HepG2 (cell line): Measurements from ENCODE around the gene C19orf47. TPM values are rescaled to one million over a fixed set of nuclear protein-coding genes. Genes with fewer than 3 reads are reported as not detected.
A peak's percentile ranks its signal among the peaks of the same experiment; 100 is the strongest.

Experiments
- ATAC-seq: fragments of 200-7000 bp; cut with Tn5 transposase; 3 replicates; pipeline ENCODE4 v1.9.1; 2020; ENCODE audit warnings: mild to moderate bottlenecking, moderate library complexity
- BruUV-seq: library from RNA; stranded (reverse); fragments of 400-500 nt; replicated peaks from 2 replicates; lab custom pipeline; 2021; lab: Mats Ljungman, UMichigan
- CTCF ChIA-PET: fragments of 300-600 bp; formaldehyde crosslinking; extraction: SDS; loops from one replicate; lab custom pipeline; 2021; ENCODE audit warnings: low total read pairs, inconsistent platforms, low intra/inter-chr PET ratio; lab: Yijun Ruan, JAX
- POLR2A ChIA-PET: fragments of 350-600 bp; sonication (Branson Sonifier 250); formaldehyde crosslinking; loops from one replicate; lab custom pipeline; 2020; ENCODE audit warnings: antibody characterized with exemption, inconsistent platforms; lab: Yijun Ruan, JAX
- DNase-seq: peaks from one replicate; pipeline ENCODE4 v3.0.0-alpha.2; 2015; ENCODE audit warnings: low spot score
- FAIRE-seq: peaks from 3 replicates; lab custom pipeline; 2011; peaks lifted over from hg19 to GRCh38; lab: Jason Lieb, UNC
- H2AFZ ChIP-seq: one replicate; pipeline ENCODE4 v1.6.1; 2011; ENCODE audit warnings: low read length, inconsistent platforms
- H3K27ac ChIP-seq: fragments of 300-600 bp; 3 replicates; pipeline ENCODE4 v1.8.0; 2011; ENCODE audit warnings: mixed run types, mild to moderate bottlenecking, mixed read lengths, low read length, inconsistent platforms; ENCODE audit not compliant: insufficient read depth; ENCODE audit errors: extremely low read length
- H3K27me3 ChIP-seq, 2 experiments: fragments of 200-600 bp in 1 of 2; 2 replicates in 1 of 2; 3 replicates in 1 of 2; pipeline versions ENCODE4 v1.6.0 to v1.8.0; 2011; ENCODE audit warnings: low read length in 2 of 2, mild to moderate bottlenecking in 2 of 2, moderate library complexity in 2 of 2, inconsistent platforms in 1 of 2; ENCODE audit not compliant: insufficient read depth in 2 of 2, control insufficient read depth in 1 of 2
- H3K36me3 ChIP-seq, 2 experiments: fragments of 200-600 bp in 1 of 2; replicated peaks in 1 of 2; 2 replicates in 1 of 2; 3 replicates in 1 of 2; pipeline versions ENCODE4 v1.5.1 to v1.8.0; 2011; ENCODE audit warnings: low read length in 2 of 2, inconsistent platforms in 1 of 2; ENCODE audit not compliant: insufficient read depth in 2 of 2, control insufficient read depth in 1 of 2
- H3K4me1 ChIP-seq: 2 replicates; pipeline ENCODE4 v1.5.1; 2012; ENCODE audit warnings: low read length, inconsistent platforms; ENCODE audit not compliant: insufficient read depth
- H3K4me2 ChIP-seq: 2 replicates; pipeline ENCODE4 v1.6.0; 2011; ENCODE audit warnings: low read depth, low read length, inconsistent platforms
- H3K4me3 ChIP-seq, 3 experiments: fragments of 200-600 bp in 1 of 3; sonication (generic), shearing (Covaris generic) in 1 of 3; replicated peaks in 1 of 3; 2 replicates each; pipeline ENCODE4 v1.5.1; 2011 to 2016; ENCODE audit warnings: low read length in 3 of 3, inconsistent platforms in 2 of 3, low read depth in 2 of 3, mild to moderate bottlenecking in 2 of 3, control low read depth in 1 of 3, mixed read lengths in 1 of 3; ENCODE audit not compliant: insufficient read depth in 1 of 3
- H3K79me2 ChIP-seq: one replicate; pipeline ENCODE4 v1.6.1; 2011; ENCODE audit warnings: low read length, inconsistent platforms; ENCODE audit not compliant: insufficient read depth
- H3K9ac ChIP-seq: 2 replicates; pipeline ENCODE4 v1.6.0; 2011; ENCODE audit warnings: mild to moderate bottlenecking, low read depth, low read length, inconsistent platforms; ENCODE audit not compliant: insufficient read depth
- H3K9me3 ChIP-seq: 2 replicates; pipeline ENCODE4 v1.5.1; 2012; ENCODE audit warnings: mild to moderate bottlenecking, low read length
- H4K20me1 ChIP-seq: 2 replicates; pipeline ENCODE4 v1.6.0; 2011; ENCODE audit warnings: inconsistent platforms, mild to moderate bottlenecking, low read length, moderate library complexity; ENCODE audit not compliant: insufficient read depth
- ATRX ChIP-seq: sonication (generic); formaldehyde crosslinking; IDR thresholded peaks from 2 replicates; pipeline ENCODE4 v1.4.0; 2020; ENCODE audit warnings: missing genetic modification reagents, borderline replicate concordance
- ZBTB3 ChIP-seq: sonication (generic); formaldehyde crosslinking; IDR thresholded peaks from 2 replicates; pipeline ENCODE4 v1.4.0; 2020; ENCODE audit warnings: low read depth, mild to moderate bottlenecking, moderate library complexity, missing genetic modification reagents, borderline replicate concordance
- ZNF234 ChIP-seq: sonication (generic); formaldehyde crosslinking; conservative IDR thresholded peaks from 2 replicates; pipeline ENCODE4 v1.5.1; 2020; ENCODE audit warnings: mild to moderate bottlenecking, missing genetic modification reagents
- ZNF644 ChIP-seq: IDR thresholded peaks from 2 replicates; pipeline ENCODE4 v1.6.1; 2016; ENCODE audit warnings: low read depth
- WGBS: methylation state at CpG from one replicate; pipeline ENCODE4 v1.1.6; 2017; ENCODE audit warnings: low lambda C conversion rate; 5-methylcytosine and 5-hydroxymethylcytosine counted together
- in situ Hi-C: cut with HindIII; loops from 2 replicates; pipeline ENCODE4 v1.10.0; 2017; ENCODE audit warnings: low pct_unique_long_range_greater_than_20kb; ENCODE audit not compliant: extremely low pct_ligation_motif_present
- intact Hi-C: fragments of 100-400 bp; cut with micrococcal nuclease; formaldehyde crosslinking; loops from one replicate; pipeline ENCODE4 v1.10.0; 2022; ENCODE audit not compliant: unreplicated experiment
- microRNA counts: library from miRNA; unstranded; fragments of <30 nt; microRNA quantifications from one replicate; lab custom pipeline; 2015
- microRNA-seq: library from miRNA; unstranded; fragments of <30 nt; microRNA quantifications from one replicate; pipeline ENCODE4, GENCODE V29; 2020
- polyA plus RNA-seq, 8 experiments: library from polyadenylated mRNA; depleted of rRNA in 3 of 8; stranded (reverse) in 7 of 8; unstranded in 1 of 8; fragments of >200 nt; fragmentation: Illumina TruSeq in 4 of 8; extraction: Trizol in 4 of 8; gene quantifications; 2 replicates each; pipeline versions ENCODE4 v1.2.1 to v1.2.3, GENCODE V29; 2011 to 2016; ENCODE audit warnings: low read depth in 4 of 8, missing spikeins in 1 of 8, mixed read lengths in 1 of 8; ENCODE audit not compliant: insufficient read depth in 1 of 8
- small RNA-seq, 3 experiments: library from RNA; depleted of rRNA; stranded (forward); fragments of <200 nt; gene quantifications; one replicate each; pipeline ENCODE3, GENCODE V24; 2012; ENCODE audit warnings: low read depth in 2 of 3, low replicate concordance in 1 of 3; ENCODE audit not compliant: insufficient read length in 3 of 3, insufficient read depth in 2 of 3
- total RNA-seq, 5 experiments: library from RNA; depleted of rRNA; stranded (reverse); fragments of >200 nt; fragmentation: Illumina TruSeq; extraction: Trizol; gene quantifications; 2 replicates each; pipeline ENCODE4 v1.2.3, GENCODE V29; 2016; ENCODE audit warnings: low read depth in 1 of 5
- TF ChIP-seq, protein P1 (sequence below): IDR thresholded peaks from 2 replicates; pipeline ENCODE4 v1.6.1; 2016; ENCODE audit warnings: low read depth, borderline replicate concordance
- TF ChIP-seq, protein P2 (sequence below): sonication (generic); formaldehyde crosslinking; IDR thresholded peaks from 2 replicates; pipeline ENCODE4 v1.4.0; 2020; ENCODE audit warnings: missing genetic modification reagents, borderline replicate concordance

Gene C19orf47
- total and polyA plus RNA-seq, 2 of the 13 experiments (the other 11 are each of a cell fraction or from before 2014, with no cell fraction given), result 8.1 to 10.6 TPM

- POLR2A ChIA-PET, result no interaction called here
- H3K27ac ChIP-seq, result no peak overlapping the region
- peaks cover 89% of the 10 kb centered on the region for H3K79me2 ChIP-seq
- peaks cover 19% of the 10 kb centered on the region for H3K4me1 ChIP-seq
- H3K9ac ChIP-seq, result no peak overlapping the region
- H3K36me3 ChIP-seq, result peaks cover 7 to 26% of the 10 kb centered on the region in 2 experiments; a peak in 4 of 5 replicates
- CTCF ChIA-PET, result no interaction called here
- H3K4me2 ChIP-seq, result no peak overlapping the region
- in situ Hi-C loops, result no loop called here
- TF ChIP-seq ZNF234 (no peak), ATRX (no peak), ZNF644 (no peak), ZBTB3 (CRISPR knock-in tag) (no peak)
- TF ChIP-seq, protein P1, sequence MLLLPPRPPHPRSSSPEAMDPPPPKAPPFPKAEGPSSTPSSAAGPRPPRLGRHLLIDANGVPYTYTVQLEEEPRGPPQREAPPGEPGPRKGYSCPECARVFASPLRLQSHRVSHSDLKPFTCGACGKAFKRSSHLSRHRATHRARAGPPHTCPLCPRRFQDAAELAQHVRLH, result no peak
- TF ChIP-seq, protein P2, sequence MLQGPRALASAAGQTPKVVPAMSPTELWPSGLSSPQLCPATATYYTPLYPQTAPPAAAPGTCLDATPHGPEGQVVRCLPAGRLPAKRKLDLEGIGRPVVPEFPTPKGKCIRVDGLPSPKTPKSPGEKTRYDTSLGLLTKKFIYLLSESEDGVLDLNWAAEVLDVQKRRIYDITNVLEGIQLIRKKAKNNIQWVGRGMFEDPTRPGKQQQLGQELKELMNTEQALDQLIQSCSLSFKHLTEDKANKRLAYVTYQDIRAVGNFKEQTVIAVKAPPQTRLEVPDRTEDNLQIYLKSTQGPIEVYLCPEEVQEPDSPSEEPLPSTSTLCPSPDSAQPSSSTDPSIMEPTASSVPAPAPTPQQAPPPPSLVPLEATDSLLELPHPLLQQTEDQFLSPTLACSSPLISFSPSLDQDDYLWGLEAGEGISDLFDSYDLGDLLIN, result no peak
- no peak for FAIRE-seq
- no peak overlapping the region for H2AFZ ChIP-seq
- H3K9me3 ChIP-seq, result no peaks in the 10 kb centered on the region
- peaks cover 51% of the 10 kb centered on the region; the same call in 1 of the 2 replicates for H4K20me1 ChIP-seq
- BruUV-seq, result no TSS peak
- no peak for ATAC-seq
- no peaks in the 10 kb centered on the region for H3K27me3 ChIP-seq
- no peak overlapping the region for H3K4me3 ChIP-seq
- 97% methylated on average over 9 of the region's 12 CpGs for WGBS
- no peak for DNase-seq
- intact Hi-C loops, result no loop called here
Measured at GRCh38 chr19:40270362-40271089, 77.7 kb downstream of the C19orf47 start.

MicroRNAs encoded within 50 kb of the gene (microRNA counts, 767-probe panel; counts per million panel counts)
- not detected for microRNA hsa-miR-641 (lab: Ali Mortazavi, UCI)

Small RNAs within 50 kb of the gene (microRNA-seq; reads per million reads assigned to microRNA genes)
- gene MIR641 (33.5 reads per million, percentile 63 among the genes with 10 or more reads in this experiment), gene MIR6796 (not detected)

Small RNAs within 50 kb of the gene (small RNA-seq; reads per million reads assigned to genes)
- gene MIR641, result 0 to 21.3 (median 7.5) reads per million in 3 experiments
- gene MIR6796, result 0 reads per million in 3 experiments
- gene RF00019, result 0 reads per million in 3 experiments
- gene RNU6-945P, result 0 reads per million in 3 experiments

Other genes with a start within 250 kb of the C19orf47 start
- 1.9 and 3.4 TPM in 2 replicates for gene MAP3K10, start 157.0 kb downstream of the C19orf47 start, total RNA-seq (2016; rRNA removed; fragmentation: Illumina TruSeq; extraction: Trizol)
- gene MAP3K10, start 157.0 kb downstream of the C19orf47 start, polyA plus RNA-seq (2011; rRNA removed), result 5.0 and 6.7 TPM in 2 replicates
- not detected in 2 replicates for gene TTC9B, start 130.0 kb downstream of the C19orf47 start, total RNA-seq (2016; rRNA removed; fragmentation: Illumina TruSeq; extraction: Trizol)
- gene TTC9B, start 130.0 kb downstream of the C19orf47 start, polyA plus RNA-seq (2011; rRNA removed), result not detected in 2 replicates
- 0.66 and 1.1 TPM in 2 replicates for gene CCNP, start 121.7 kb downstream of the C19orf47 start, total RNA-seq (2016; rRNA removed; fragmentation: Illumina TruSeq; extraction: Trizol)
- gene CCNP, start 121.7 kb downstream of the C19orf47 start, polyA plus RNA-seq (2011; rRNA removed), result 1.8 and 2.8 TPM in 2 replicates
- gene AKT2, start 63.1 kb downstream of the C19orf47 start, total RNA-seq (2016; rRNA removed; fragmentation: Illumina TruSeq; extraction: Trizol), result 82.1 and 82.7 TPM in 2 replicates
- gene AKT2, start 63.1 kb downstream of the C19orf47 start, polyA plus RNA-seq (2011; rRNA removed), result 173 and 182 TPM in 2 replicates
- gene PLD3, start 298 bp upstream of the C19orf47 start, total RNA-seq (2016; rRNA removed; fragmentation: Illumina TruSeq; extraction: Trizol), result 26.8 and 45.7 TPM in 2 replicates
- 164 and 203 TPM in 2 replicates for gene PLD3, start 298 bp upstream of the C19orf47 start, polyA plus RNA-seq (2011; rRNA removed)
- gene HIPK4, start 41.8 kb upstream of the C19orf47 start, total RNA-seq (2016; rRNA removed; fragmentation: Illumina TruSeq; extraction: Trizol), result not detected in 2 replicates
- 0.03 TPM in 1 of 2 replicates, not detected in the other for gene HIPK4, start 41.8 kb upstream of the C19orf47 start, polyA plus RNA-seq (2011; rRNA removed)
- 0.46 and 0.66 TPM in 2 replicates for gene PRX, start 65.0 kb upstream of the C19orf47 start, total RNA-seq (2016; rRNA removed; fragmentation: Illumina TruSeq; extraction: Trizol)
- gene PRX, start 65.0 kb upstream of the C19orf47 start, polyA plus RNA-seq (2011; rRNA removed), result 0.66 and 0.99 TPM in 2 replicates
- gene SERTAD1, start 77.6 kb upstream of the C19orf47 start, total RNA-seq (2016; rRNA removed; fragmentation: Illumina TruSeq; extraction: Trizol), result 4.3 and 4.7 TPM in 2 replicates
- 4.5 and 5.0 TPM in 2 replicates for gene SERTAD1, start 77.6 kb upstream of the C19orf47 start, polyA plus RNA-seq (2011; rRNA removed)
- gene SERTAD3, start 95.9 kb upstream of the C19orf47 start, total RNA-seq (2016; rRNA removed; fragmentation: Illumina TruSeq; extraction: Trizol), result 16.9 and 17.8 TPM in 2 replicates
- gene SERTAD3, start 95.9 kb upstream of the C19orf47 start, polyA plus RNA-seq (2011; rRNA removed), result 9.5 and 9.6 TPM in 2 replicates
- 25.9 and 32.7 TPM in 2 replicates for gene BLVRB, start 117.3 kb upstream of the C19orf47 start, total RNA-seq (2016; rRNA removed; fragmentation: Illumina TruSeq; extraction: Trizol)
- gene BLVRB, start 117.3 kb upstream of the C19orf47 start, polyA plus RNA-seq (2011; rRNA removed), result 51.4 and 75.9 TPM in 2 replicates
- 0.11 TPM in 1 of 2 replicates, not detected in the other for gene SPTBN4, start 118.6 kb upstream of the C19orf47 start, total RNA-seq (2016; rRNA removed; fragmentation: Illumina TruSeq; extraction: Trizol)
- gene SPTBN4, start 118.6 kb upstream of the C19orf47 start, polyA plus RNA-seq (2011; rRNA removed), result 0.08 and 0.11 TPM in 2 replicates
- gene SHKBP1, start 228.5 kb upstream of the C19orf47 start, total RNA-seq (2016; rRNA removed; fragmentation: Illumina TruSeq; extraction: Trizol), result 13.8 and 16.2 TPM in 2 replicates
- 17.4 and 20.6 TPM in 2 replicates for gene SHKBP1, start 228.5 kb upstream of the C19orf47 start, polyA plus RNA-seq (2011; rRNA removed)